ENCODE data around the gene KLHL29. TPM values are rescaled to one million over a fixed set of nuclear protein-coding genes. Genes with fewer than 3 reads are reported as not detected.

KLHL29 gene
- total RNA-seq, 1 donor from 2014 or later, result 36.5 TPM

- Mint-ChIP-seq H3K27me3 (ENCODE audit: unreplicated experiment) (peaks cover 8% of the 10 kb centered on the region), H3K36me3 (ENCODE audit: unreplicated experiment) (no peaks in the 10 kb centered on the region), H3K4me3 (ENCODE audit: unreplicated experiment) (no peak overlapping the region), H3K27ac (ENCODE audit: unreplicated experiment) (peak overlapping the region; percentile 25), H3K9me3 (ENCODE audit: unreplicated experiment) (peaks cover 3% of the 10 kb centered on the region), H3K4me1 (ENCODE audit: low read depth, unreplicated experiment) (peaks cover 21% of the 10 kb centered on the region)
- TF ChIP-seq CTCF (IDR thresholded peaks at IDR 0.05; ENCODE audit: partially characterized antibody, unreplicated experiment), result no peak
- DNase-seq, result no peak
Measured at GRCh38 chr2:23525137-23525765, 140.3 kb downstream of the KLHL29 start.

GRCh38 chr2:23526114-23526513 lies 141.1 kb downstream of the KLHL29 start:
- peaks cover 11% of the 10 kb centered on the region for H3K9me3 Mint-ChIP-seq (ENCODE audit: unreplicated experiment)
- no peak for TF ChIP-seq CTCF (IDR thresholded peaks at IDR 0.05; ENCODE audit: partially characterized antibody, unreplicated experiment)
- H3K27me3 Mint-ChIP-seq (ENCODE audit: unreplicated experiment), result peaks cover 12% of the 10 kb centered on the region
- no peak overlapping the region for H3K27ac Mint-ChIP-seq (ENCODE audit: unreplicated experiment)
- no peak for DNase-seq
- H3K4me3 Mint-ChIP-seq (ENCODE audit: unreplicated experiment), result no peak overlapping the region
- H3K36me3 Mint-ChIP-seq (ENCODE audit: unreplicated experiment), result no peaks in the 10 kb centered on the region
- peaks cover 30% of the 10 kb centered on the region for H3K4me1 Mint-ChIP-seq (ENCODE audit: low read depth, unreplicated experiment)

GRCh38 chr2:23526835-23527790 lies 142.1 kb downstream of the KLHL29 start:
- peaks cover 38% of the 10 kb centered on the region for H3K4me1 Mint-ChIP-seq (ENCODE audit: low read depth, unreplicated experiment)
- peaks cover 16% of the 10 kb centered on the region for H3K27me3 Mint-ChIP-seq (ENCODE audit: unreplicated experiment)
- H3K4me3 Mint-ChIP-seq (ENCODE audit: unreplicated experiment), result no peak overlapping the region
- H3K9me3 Mint-ChIP-seq (ENCODE audit: unreplicated experiment), result peaks cover 16% of the 10 kb centered on the region
- H3K27ac Mint-ChIP-seq (ENCODE audit: unreplicated experiment), result no peak overlapping the region
- no peak for TF ChIP-seq CTCF (IDR thresholded peaks at IDR 0.05; ENCODE audit: partially characterized antibody, unreplicated experiment)
- no peak for DNase-seq
- no peaks in the 10 kb centered on the region for H3K36me3 Mint-ChIP-seq (ENCODE audit: unreplicated experiment)

GRCh38 chr2:23528171-23528570 lies 143.2 kb downstream of the KLHL29 start:
- H3K27me3 Mint-ChIP-seq (ENCODE audit: unreplicated experiment), result peaks cover 19% of the 10 kb centered on the region
- H3K27ac Mint-ChIP-seq (ENCODE audit: unreplicated experiment), result no peak overlapping the region
- DNase-seq, result no peak
- no peak for TF ChIP-seq CTCF (IDR thresholded peaks at IDR 0.05; ENCODE audit: partially characterized antibody, unreplicated experiment)
- H3K36me3 Mint-ChIP-seq (ENCODE audit: unreplicated experiment), result no peaks in the 10 kb centered on the region
- H3K4me3 Mint-ChIP-seq (ENCODE audit: unreplicated experiment), result no peak overlapping the region
- H3K4me1 Mint-ChIP-seq (ENCODE audit: low read depth, unreplicated experiment), result peaks cover 49% of the 10 kb centered on the region
- peaks cover 16% of the 10 kb centered on the region for H3K9me3 Mint-ChIP-seq (ENCODE audit: unreplicated experiment)

GRCh38 chr2:23528690-23529089 lies 143.7 kb downstream of the KLHL29 start:
- Mint-ChIP-seq H3K9me3 (ENCODE audit: unreplicated experiment) (peaks cover 16% of the 10 kb centered on the region), H3K4me1 (ENCODE audit: low read depth, unreplicated experiment) (peaks cover 54% of the 10 kb centered on the region), H3K27me3 (ENCODE audit: unreplicated experiment) (peaks cover 19% of the 10 kb centered on the region), H3K4me3 (ENCODE audit: unreplicated experiment) (no peak overlapping the region), H3K36me3 (ENCODE audit: unreplicated experiment) (no peaks in the 10 kb centered on the region), H3K27ac (ENCODE audit: unreplicated experiment) (no peak overlapping the region)
- TF ChIP-seq CTCF (IDR thresholded peaks at IDR 0.05; ENCODE audit: partially characterized antibody, unreplicated experiment), result no peak
- DNase-seq, result no peak
